HEK293 (cell line): ENCODE data around the gene PAK1.
A peak's percentile ranks its signal among the peaks of the same experiment; 100 is the strongest.

Source experiments
- CTCF ChIA-PET: fragments of 350-600 bp; formaldehyde crosslinking; extraction: SDS; loops from one replicate; lab custom pipeline; 2021; ENCODE audit warnings: antibody characterized with exemption; lab: Yijun Ruan, JAX
- POLR2A ChIA-PET: fragments of 300-600 bp; formaldehyde crosslinking; extraction: SDS; loops from one replicate; lab custom pipeline; 2020; ENCODE audit warnings: antibody characterized with exemption, inconsistent platforms; lab: Yijun Ruan, JAX
- H3K27ac ChIP-seq: fragments of 200-500 bp; sonication (Bioruptor generic); 2 replicates; pipeline ENCODE4 v1.5.1; 2014; ENCODE audit warnings: low read depth, low read length, control low read depth, inconsistent platforms; ENCODE audit errors: extremely low read depth
- H3K36me3 ChIP-seq, 2 experiments: fragments of 200-500 bp in 1 of 2; sonication (Bioruptor generic) in 1 of 2; 1 replicate in 1 of 2; 2 replicates in 1 of 2; pipeline ENCODE4 v1.5.1; 2014 to 2017; ENCODE audit warnings: inconsistent platforms in 2 of 2, low read length in 2 of 2; ENCODE audit not compliant: control insufficient read depth in 2 of 2, insufficient read depth in 1 of 2
- H3K4me1 ChIP-seq: fragments of 200-500 bp; sonication (Bioruptor generic); 2 replicates; pipeline ENCODE4 v1.5.1; 2014; ENCODE audit warnings: mild to moderate bottlenecking, low read length, inconsistent platforms; ENCODE audit not compliant: control insufficient read depth, insufficient read depth
- H3K4me3 ChIP-seq: 2 replicates; pipeline ENCODE4 v1.5.1; 2011; ENCODE audit warnings: low read depth, mild to moderate bottlenecking, control low read depth, low read length, moderate library complexity
- H3K9me3 ChIP-seq: fragments of 200-500 bp; sonication (Bioruptor generic); 2 replicates; pipeline ENCODE4 v1.5.1; 2014; ENCODE audit warnings: low read depth, low read length, inconsistent platforms; ENCODE audit not compliant: control insufficient read depth, insufficient read depth
- BCL11B ChIP-seq: fragments of 450-650 bp; formaldehyde crosslinking; IDR thresholded peaks from 2 replicates; pipeline ENCODE4 v1.5.1; 2016; ENCODE audit warnings: low read depth, missing biosample characterization, missing genetic modification characterization
- CTCF ChIP-seq: fragments of 450-650 bp; formaldehyde crosslinking; IDR thresholded peaks from 2 replicates; pipeline ENCODE4 v1.5.1; 2016; ENCODE audit warnings: missing biosample characterization, missing genetic modification characterization
- KLF17 ChIP-seq: fragments of 450-650 bp; formaldehyde crosslinking; IDR thresholded peaks from 2 replicates; pipeline ENCODE4 v1.5.1; 2016; ENCODE audit warnings: missing biosample characterization, missing genetic modification characterization
- MEIS1 ChIP-seq: sonication (generic); formaldehyde crosslinking; IDR thresholded peaks from 2 replicates; pipeline ENCODE4 v1.8.1; 2022; ENCODE audit warnings: missing genetic modification reagents, mild to moderate bottlenecking, borderline replicate concordance
- MZF1 ChIP-seq: fragments of 450-650 bp; formaldehyde crosslinking; IDR thresholded peaks from 2 replicates; pipeline ENCODE4 v1.5.1; 2017; ENCODE audit warnings: missing biosample characterization, missing genetic modification characterization, borderline replicate concordance
- OSR2 ChIP-seq: fragments of 450-650 bp; formaldehyde crosslinking; IDR thresholded peaks from 2 replicates; pipeline ENCODE4 v1.5.1; 2016; ENCODE audit warnings: missing biosample characterization, missing genetic modification characterization
- ZBTB1 ChIP-seq: fragments of 450-650 bp; formaldehyde crosslinking; IDR thresholded peaks from 2 replicates; pipeline ENCODE4 v1.5.1; 2016; ENCODE audit warnings: missing biosample characterization, missing genetic modification characterization
- ZBTB10 ChIP-seq: fragments of 450-650 bp; formaldehyde crosslinking; IDR thresholded peaks from 2 replicates; pipeline ENCODE4 v1.5.1; 2016; ENCODE audit warnings: missing biosample characterization, missing genetic modification characterization
- ZNF121 ChIP-seq: fragments of 450-650 bp; formaldehyde crosslinking; IDR thresholded peaks from 2 replicates; pipeline ENCODE4 v1.5.1; 2016; ENCODE audit warnings: missing biosample characterization, missing genetic modification characterization
- ZNF138 ChIP-seq: fragments of 450-650 bp; formaldehyde crosslinking; IDR thresholded peaks from 2 replicates; pipeline ENCODE4 v1.5.1; 2016; ENCODE audit warnings: missing biosample characterization, missing genetic modification characterization, borderline replicate concordance
- ZNF155 ChIP-seq: fragments of 450-650 bp; formaldehyde crosslinking; IDR thresholded peaks from 2 replicates; pipeline ENCODE4 v1.5.1; 2016; ENCODE audit warnings: missing biosample characterization, missing genetic modification characterization
- ZNF266 ChIP-seq: fragments of 450-650 bp; formaldehyde crosslinking; IDR thresholded peaks from 2 replicates; pipeline ENCODE4 v1.5.1; 2016; ENCODE audit warnings: missing biosample characterization, missing genetic modification characterization, low read depth
- ZNF341 ChIP-seq: fragments of 450-650 bp; formaldehyde crosslinking; IDR thresholded peaks from 2 replicates; pipeline ENCODE4; 2016; ENCODE audit warnings: low read depth, missing biosample characterization, missing genetic modification characterization
- ZNF37A ChIP-seq: fragments of 450-650 bp; IDR thresholded peaks from 2 replicates; pipeline ENCODE4 v1.5.1; 2018; ENCODE audit warnings: missing biosample characterization, missing genetic modification characterization
- ZNF558 ChIP-seq: fragments of 450-650 bp; formaldehyde crosslinking; IDR thresholded peaks from 2 replicates; pipeline ENCODE4 v1.5.1; 2016; ENCODE audit warnings: missing biosample characterization, missing genetic modification characterization
- ZNF560 ChIP-seq: fragments of 450-650 bp; formaldehyde crosslinking; IDR thresholded peaks from 2 replicates; pipeline ENCODE4 v1.5.1; 2017; ENCODE audit warnings: missing biosample characterization, missing genetic modification characterization, borderline replicate concordance
- ZNF660 ChIP-seq: fragments of 450-650 bp; IDR thresholded peaks from 2 replicates; pipeline ENCODE4 v1.5.1; 2018; ENCODE audit warnings: missing biosample characterization, mild to moderate bottlenecking, missing genetic modification characterization
- ZNF670 ChIP-seq: fragments of 450-650 bp; formaldehyde crosslinking; IDR thresholded peaks from 2 replicates; pipeline ENCODE4 v1.5.1; 2016; ENCODE audit warnings: missing biosample characterization, missing genetic modification characterization, low read depth
- ZNF692 ChIP-seq: fragments of 450-650 bp; formaldehyde crosslinking; IDR thresholded peaks from 2 replicates; pipeline ENCODE4 v1.5.1; 2016; ENCODE audit warnings: missing biosample characterization, missing genetic modification characterization

PAK1 gene

GRCh38 chr11:77506857-77507256 lies 33.0 kb upstream of the PAK1 start (continued):
- TF ChIP-seq ZNF37A (peak; percentile 70; the same call in 1 of the 2 replicates), ZBTB10 (tag by site-specific recombination) (0 out of 2 replicates have a peak, but pooled peaks have one; percentile 39), OSR2 (tag by site-specific recombination) (peak; percentile 64), ZNF692 (tag by site-specific recombination) (0 out of 2 replicates have a peak, but pooled peaks have one; percentile 17), MZF1 (tag by site-specific recombination) (peak; percentile 43; the same call in 1 of the 2 replicates)

GRCh38 chr11:77505956-77506355 lies 32.1 kb upstream of the PAK1 start:
- no peak overlapping the region for H3K27ac ChIP-seq
- H3K9me3 ChIP-seq: no peaks in the 10 kb centered on the region
- CTCF ChIA-PET: interaction anchor here (0.5 to 2.5 kb wide), 4 partner anchors 9 to 540 kb away, joined by 3 to 9 read pairs (median 6); no protein-coding TSS in a partner anchor
- peaks cover 7% of the 10 kb centered on the region for H3K4me1 ChIP-seq
- TF ChIP-seq ZNF155 (tag by site-specific recombination) (no peak), ZNF560 (no peak), ZNF660 (no peak), ZNF138 (tag by site-specific recombination) (no peak), ZNF670 (tag by site-specific recombination) (no peak), CTCF (tag by site-specific recombination) (no peak), BCL11B (tag by site-specific recombination) (no peak), ZNF266 (no peak), ZNF121 (tag by site-specific recombination) (no peak)
- H3K4me3 ChIP-seq: no peak overlapping the region
- no peaks in the 10 kb centered on the region for H3K36me3 ChIP-seq
- POLR2A ChIA-PET: interaction anchor here (0.5 to 0.6 kb wide), 2 partner anchors 13 to 62 kb away, joined by 5 to 8 read pairs; no protein-coding TSS in a partner anchor

GRCh38 chr11:77503006-77503405 lies 29.1 kb upstream of the PAK1 start:
- Histone ChIP-seq H3K4me3 (no peak overlapping the region), H3K27ac (no peak overlapping the region), H3K4me1 (peaks cover 7% of the 10 kb centered on the region), H3K9me3 (no peaks in the 10 kb centered on the region), H3K36me3 (no peaks in the 10 kb centered on the region)
- TF ChIP-seq MEIS1 (CRISPR knock-in tag) (no peak), ZBTB1 (tag by site-specific recombination) (no peak), ZNF558 (tag by site-specific recombination) (no peak), KLF17 (tag by site-specific recombination) (no peak), ZNF341 (tag by site-specific recombination) (peak; percentile 29; the same call in 1 of the 2 replicates)
- CTCF ChIA-PET: interaction anchor here (1.0 kb wide), 1 partner anchor 12 kb away, joined by 3 read pairs; no protein-coding TSS in a partner anchor
- POLR2A ChIA-PET: no interaction called here
